H9 (cell line): ENCODE results near the gene WDR82. TPM values are rescaled to one million over a fixed set of nuclear protein-coding genes. Genes with fewer than 3 reads are reported as not detected.

Experiments
- DNase-seq: peaks from one replicate; pipeline ENCODE4 v3.0.0-alpha.2; 2017
- H2AFZ ChIP-seq: one replicate; pipeline ENCODE4 v1.6.1; 2013; ENCODE audit warnings: mild to moderate bottlenecking, low read length, control low read depth, moderate library complexity
- H2AK5ac ChIP-seq: 2 replicates; pipeline ENCODE4 v1.6.1; 2013; ENCODE audit warnings: low read length, control low read depth, mixed read lengths; ENCODE audit not compliant: insufficient read length
- H2BK120ac ChIP-seq: one replicate; pipeline ENCODE4 v1.6.1; 2013; ENCODE audit warnings: low read depth, mild to moderate bottlenecking, low read length, control low read depth, inconsistent platforms; ENCODE audit not compliant: poor library complexity, severe bottlenecking
- H2BK12ac ChIP-seq: 2 replicates; pipeline ENCODE4 v1.6.1; 2013; ENCODE audit warnings: low read length, control low read depth, mixed read lengths, low read depth; ENCODE audit not compliant: insufficient read length
- H2BK15ac ChIP-seq: 2 replicates; pipeline ENCODE4 v1.6.1; 2013; ENCODE audit warnings: low read depth, low read length, control low read depth
- H2BK20ac ChIP-seq: one replicate; pipeline ENCODE4 v1.6.1; 2013; ENCODE audit warnings: low read depth, mild to moderate bottlenecking, low read length, control low read depth, inconsistent platforms; ENCODE audit not compliant: poor library complexity, severe bottlenecking
- H2BK5ac ChIP-seq: 2 replicates; pipeline ENCODE4 v1.6.1; 2013; ENCODE audit warnings: low read length, control low read depth, mixed read lengths; ENCODE audit not compliant: insufficient read length
- H3K14ac ChIP-seq: 2 replicates; pipeline ENCODE4 v1.6.1; 2013; ENCODE audit warnings: low read length, control low read depth; ENCODE audit not compliant: insufficient read depth
- H3K18ac ChIP-seq: 2 replicates; pipeline ENCODE4 v1.6.1; 2013; ENCODE audit warnings: low read depth, mild to moderate bottlenecking, mixed read lengths, low read length, control low read depth; ENCODE audit not compliant: insufficient read length
- H3K23ac ChIP-seq: 2 replicates; pipeline ENCODE4 v1.6.1; 2013; ENCODE audit warnings: low read length, control low read depth, mixed read lengths, low read depth; ENCODE audit not compliant: insufficient read length
- H3K23me2 ChIP-seq: 2 replicates; pipeline ENCODE4 v1.6.1; 2013; ENCODE audit warnings: low read depth, mild to moderate bottlenecking, mixed read lengths, low read length, control low read depth; ENCODE audit not compliant: insufficient read length, poor library complexity, severe bottlenecking
- H3K27ac ChIP-seq: 2 replicates; pipeline ENCODE4 v1.5.1; 2013; ENCODE audit warnings: low read length, control low read depth, mixed read lengths, low read depth; ENCODE audit not compliant: insufficient read length
- H3K27me3 ChIP-seq: 2 replicates; pipeline ENCODE4 v1.6.1; 2013; ENCODE audit warnings: low read length, control low read depth, inconsistent platforms; ENCODE audit not compliant: insufficient read depth
- H3K4ac ChIP-seq: 2 replicates; pipeline ENCODE4 v1.6.1; 2013; ENCODE audit warnings: low read depth, mild to moderate bottlenecking, control low read depth, inconsistent platforms, low read length, moderate library complexity
- H3K4me1 ChIP-seq: 2 replicates; pipeline ENCODE4 v1.6.1; 2013; ENCODE audit warnings: low read length, control low read depth, inconsistent platforms; ENCODE audit not compliant: insufficient read depth
- H3K4me2 ChIP-seq: 2 replicates; pipeline ENCODE4 v1.6.1; 2013; ENCODE audit warnings: low read length, control low read depth, mixed read lengths; ENCODE audit not compliant: insufficient read length, insufficient read depth
- H3K56ac ChIP-seq: 2 replicates; pipeline ENCODE4 v1.6.1; 2013; ENCODE audit warnings: low read depth, mild to moderate bottlenecking, mixed read lengths, low read length, control low read depth; ENCODE audit not compliant: insufficient read length
- H3K79me1 ChIP-seq: 2 replicates; pipeline ENCODE4 v1.6.1; 2013; ENCODE audit warnings: low read depth, mild to moderate bottlenecking, moderate library complexity, low read length, control low read depth, inconsistent platforms; ENCODE audit not compliant: insufficient read depth, poor library complexity, severe bottlenecking
- H3K79me2 ChIP-seq: 2 replicates; pipeline ENCODE4 v1.6.1; 2013; ENCODE audit warnings: low read length, control low read depth, inconsistent platforms; ENCODE audit not compliant: insufficient read depth
- H3K9ac ChIP-seq: 2 replicates; pipeline ENCODE4 v1.6.1; 2013; ENCODE audit warnings: low read length, control low read depth, mixed read lengths; ENCODE audit not compliant: insufficient read length; ENCODE audit errors: extremely low read depth
- H3K9me3 ChIP-seq: one replicate; pipeline ENCODE4 v1.6.1; 2013; ENCODE audit warnings: low read depth, low read length, inconsistent platforms; ENCODE audit not compliant: control insufficient read depth
- H3T11ph ChIP-seq: one replicate; pipeline ENCODE4 v1.6.1; 2013; ENCODE audit warnings: mild to moderate bottlenecking, low read length, control low read depth, inconsistent platforms
- H4K20me1 ChIP-seq: one replicate; pipeline ENCODE4 v1.6.1; 2013; ENCODE audit not compliant: control insufficient read depth, insufficient read length, insufficient read depth
- H4K5ac ChIP-seq: 2 replicates; pipeline ENCODE4 v1.6.1; 2013; ENCODE audit warnings: low read depth, mild to moderate bottlenecking, mixed read lengths, low read length, control low read depth; ENCODE audit not compliant: insufficient read length
- H4K8ac ChIP-seq: replicated peaks from 2 replicates; pipeline ENCODE4 v1.6.1; 2013; ENCODE audit warnings: low read length, control low read depth, mixed read lengths, low read depth; ENCODE audit not compliant: insufficient read length
- H4K91ac ChIP-seq: 2 replicates; pipeline ENCODE4 v1.6.1; 2013; ENCODE audit warnings: low read depth, mild to moderate bottlenecking, moderate library complexity, mixed read lengths, low read length, control low read depth; ENCODE audit not compliant: insufficient read length
- H3K27ac Mint-ChIP-seq, 3 experiments: 2 replicates in 2 of 3; 3 replicates in 1 of 3; pipeline ENCODE4 v1.8.0; 2020 to 2021; ENCODE audit warnings: mixed read lengths in 3 of 3, mild to moderate bottlenecking in 1 of 3, moderate library complexity in 1 of 3
- H3K27me3 Mint-ChIP-seq: 2 replicates; pipeline ENCODE4 v1.8.0; 2021; ENCODE audit warnings: low read depth, mild to moderate bottlenecking, moderate library complexity, mixed read lengths
- H3K36me3 Mint-ChIP-seq, 3 experiments: 2 replicates in 2 of 3; 3 replicates in 1 of 3; pipeline ENCODE4 v1.8.0; 2020 to 2021; ENCODE audit warnings: low read depth in 3 of 3, mixed read lengths in 3 of 3; ENCODE audit not compliant: insufficient read depth in 1 of 3
- H3K4me1 Mint-ChIP-seq, 2 experiments: 2 replicates each; pipeline ENCODE4 v1.8.0; 2020; ENCODE audit warnings: mixed read lengths in 2 of 2
- H3K4me3 Mint-ChIP-seq, 2 experiments: 2 replicates in 1 of 2; 3 replicates in 1 of 2; pipeline ENCODE4 v1.8.0; 2020 to 2021; ENCODE audit warnings: mild to moderate bottlenecking in 2 of 2, mixed read lengths in 2 of 2, moderate library complexity in 1 of 2
- H3K9me3 Mint-ChIP-seq, 2 experiments: 2 replicates in 1 of 2; 3 replicates in 1 of 2; pipeline ENCODE4 v1.8.0; 2020; ENCODE audit warnings: mild to moderate bottlenecking in 2 of 2, mixed read lengths in 2 of 2, moderate library complexity in 1 of 2
- CTCF ChIP-seq: fragments of 200-600 bp; sonication (generic); conservative IDR thresholded peaks from 3 replicates; pipeline ENCODE4 v1.8.0; 2021; ENCODE audit warnings: antibody characterized with exemption, mild to moderate bottlenecking
- WGBS: extraction: QIAGEN DNeasy Blood & Tissue Kit; methylation state at CpG from one replicate; pipeline ENCODE4 v1.1.7; 2013; ENCODE audit warnings: missing lambda C conversion rate, low lambda C conversion rate, mixed read lengths; ENCODE audit not compliant: insufficient read length; ENCODE audit errors: extremely low coverage; 5-methylcytosine and 5-hydroxymethylcytosine counted together
- total RNA-seq: library from RNA; stranded (reverse); gene quantifications from 2 replicates; pipeline ENCODE4 v1.2.1, GENCODE V29; 2021

WDR82 gene
- total RNA-seq, 1 experiment from 2014 or later, result 83.1 TPM

- H3K27me3 ChIP-seq, result no peaks in the 10 kb centered on the region
- H2BK15ac ChIP-seq, result no peak overlapping the region
- H3K9me3 ChIP-seq, result no peaks in the 10 kb centered on the region
- no peak overlapping the region for H3T11ph ChIP-seq
- Mint-ChIP-seq H3K36me3 (peaks cover 12 to 37% (median 34%) of the 10 kb centered on the region in 3 experiments), H3K4me3 (no peak overlapping the region), H3K9me3 (no peaks in the 10 kb centered on the region), H3K4me1 (peaks cover 18 to 24% of the 10 kb centered on the region in 2 experiments), H3K27ac (peak overlapping the region in 1 of 3 experiments; percentile 34; a peak in 1 of 7 replicates), H3K27me3 (no peaks in the 10 kb centered on the region)
- no CpG with 5 or more reads among the region's 5 CpGs for WGBS
- no peaks in the 10 kb centered on the region for H3K79me1 ChIP-seq
- H3K4me2 ChIP-seq, result no peak overlapping the region
- TF ChIP-seq CTCF, result no peak
- H3K14ac ChIP-seq, result no peak overlapping the region
- no peak overlapping the region for H2BK120ac ChIP-seq
- H2AFZ ChIP-seq, result no peak overlapping the region
- H3K27ac ChIP-seq, result no peak overlapping the region
- H3K56ac ChIP-seq, result no peak overlapping the region
- no peak overlapping the region for H2BK5ac ChIP-seq
- no peak overlapping the region for H4K5ac ChIP-seq
- H3K23ac ChIP-seq, result no peak overlapping the region
- no peaks in the 10 kb centered on the region for H4K20me1 ChIP-seq
- no peak overlapping the region for H4K8ac ChIP-seq
- H3K4ac ChIP-seq, result no peak overlapping the region
- no peak overlapping the region for H4K91ac ChIP-seq
- H2BK20ac ChIP-seq, result no peak overlapping the region
- DNase-seq, result no peak
- H3K9ac ChIP-seq, result no peak overlapping the region
- 0 out of 2 replicates have a peak, but pooled peaks cover under 1% of the 10 kb centered on the region for H3K79me2 ChIP-seq
- peaks cover under 1% of the 10 kb centered on the region for H3K23me2 ChIP-seq
- no peak overlapping the region for H2AK5ac ChIP-seq
- H3K4me1 ChIP-seq, result peaks cover 10% of the 10 kb centered on the region; the same call in 1 of the 2 replicates
- no peak overlapping the region for H2BK12ac ChIP-seq
- no peak overlapping the region for H3K18ac ChIP-seq
Observed at GRCh38 chr3:52233108-52233591, 45.3 kb downstream of the WDR82 start.
